GM19463 (cell line): ENCODE measurements around the gene TFB1M.
A peak's percentile ranks its signal among the peaks of the same experiment; 100 is the strongest.

Experiments
- ATAC-seq: cut with Tn5 transposase; IDR thresholded peaks from one replicate; pipeline ENCODE4 v1.9.1; 2021; ENCODE audit warnings: mild to moderate bottlenecking, moderate library complexity; ENCODE audit not compliant: unreplicated experiment

TFB1M gene

DNA sequence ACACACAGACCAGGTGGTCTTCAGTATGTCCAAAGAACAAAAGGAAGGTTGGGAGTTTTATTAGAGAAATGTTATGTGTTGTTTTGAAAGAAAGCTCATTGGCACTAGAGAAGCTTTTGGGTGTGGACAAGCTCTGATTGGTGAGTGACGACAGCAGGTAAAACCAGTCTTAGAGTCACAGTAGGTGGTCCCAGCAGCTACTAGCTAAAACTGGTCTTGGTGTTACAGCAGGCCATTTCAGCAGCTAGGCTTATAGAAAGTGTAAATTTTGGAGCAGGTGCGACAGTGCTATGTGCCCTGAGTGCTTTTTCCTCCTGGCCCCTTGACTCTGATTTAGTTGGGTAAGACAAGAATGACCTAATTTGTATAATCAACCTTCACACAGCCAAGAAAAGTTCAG is 46.9 kb downstream of the TFB1M start:
- no peak for ATAC-seq

DNA sequence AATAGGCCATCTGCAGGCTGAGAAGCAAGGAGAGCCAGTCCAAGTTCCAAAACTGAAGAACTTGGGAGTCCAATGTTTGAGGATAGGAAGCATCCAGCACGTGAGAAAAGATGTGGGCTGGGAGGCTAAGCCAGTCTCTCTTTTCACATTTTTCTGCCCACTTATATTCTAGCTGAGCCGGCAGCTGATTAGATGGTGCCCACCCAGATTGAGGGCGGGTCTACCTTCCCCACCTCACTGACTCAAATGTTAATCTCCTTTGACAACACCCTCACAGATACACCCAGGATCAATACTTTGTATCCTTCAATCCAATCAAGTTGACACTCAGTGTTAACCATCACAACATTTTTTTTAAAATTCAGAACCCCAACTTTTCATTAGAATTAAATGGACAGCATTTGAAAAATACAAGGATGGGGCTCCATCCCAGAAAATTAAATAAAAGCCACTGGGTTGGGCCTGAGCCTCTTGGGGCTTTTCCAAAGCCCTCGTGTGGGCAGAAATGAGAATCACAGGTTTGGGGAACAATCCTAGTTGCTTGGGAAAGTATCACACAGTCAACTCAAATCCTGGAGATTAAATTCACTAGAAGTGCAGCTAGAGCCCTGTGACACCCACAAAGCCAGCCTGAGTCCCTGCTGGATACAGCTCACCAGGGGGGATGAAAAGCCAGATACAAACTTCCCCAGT is 48.3 kb downstream of the TFB1M start:
- no peak for ATAC-seq

DNA sequence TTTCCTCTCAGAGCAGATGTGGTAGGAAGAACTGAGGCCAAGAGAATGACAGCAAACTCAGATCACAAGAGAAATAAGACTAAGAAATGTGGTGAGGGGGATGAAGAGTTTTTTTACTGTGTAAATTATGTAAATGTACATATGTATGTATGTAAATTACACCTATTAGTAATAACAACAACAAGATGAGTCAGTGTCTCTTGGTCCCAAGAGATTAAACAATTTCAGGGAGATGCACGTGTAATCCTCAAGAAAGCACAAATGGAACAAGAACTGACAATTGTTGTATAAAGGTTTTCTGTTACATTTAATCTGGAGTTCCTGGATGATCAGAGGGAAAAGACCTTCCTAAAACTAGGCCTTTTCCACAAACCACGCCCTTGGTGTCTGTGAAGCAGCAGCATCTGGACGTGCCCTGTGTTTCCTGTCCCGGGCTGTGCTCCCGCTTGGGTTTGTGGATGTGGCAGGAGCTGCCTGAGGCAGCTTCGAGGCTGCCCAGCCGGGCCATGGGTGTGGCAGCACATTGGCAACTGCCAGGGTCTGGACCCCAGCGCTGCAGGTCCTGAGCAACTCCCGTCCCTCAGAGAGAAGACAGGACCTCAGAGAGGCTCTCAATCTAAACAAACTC is 49.5 kb downstream of the TFB1M start:
- no peak for ATAC-seq

DNA sequence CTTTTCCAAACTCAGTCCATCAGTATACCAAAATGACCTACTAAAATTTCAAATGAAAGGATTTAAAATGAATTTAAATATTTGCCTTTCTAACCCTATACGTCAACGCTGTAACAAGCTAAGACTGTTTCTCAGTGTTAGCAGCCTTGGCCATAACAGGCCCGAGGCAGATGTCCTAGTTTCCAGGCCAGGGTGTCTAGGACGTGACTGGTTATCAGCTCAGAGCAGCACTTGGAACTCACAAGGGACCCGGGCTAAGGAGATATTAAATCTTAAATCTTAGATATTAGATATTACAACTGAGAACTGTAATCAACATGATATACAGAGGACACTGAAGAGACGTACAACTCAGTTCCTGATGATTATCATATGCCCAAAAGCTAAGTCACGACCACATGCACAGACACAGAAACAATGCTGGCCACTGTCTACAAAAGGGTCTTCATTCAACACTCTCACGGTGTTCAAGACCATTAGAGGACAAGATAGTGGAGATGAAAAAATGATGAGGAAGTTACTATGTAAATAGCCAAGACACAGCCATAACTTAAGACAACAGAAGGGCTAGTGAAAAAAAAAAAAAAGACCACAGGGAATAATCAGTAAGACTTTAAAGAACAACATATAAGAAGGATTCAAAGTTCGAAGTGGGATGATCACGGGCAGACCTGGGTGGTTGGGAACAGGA is 50.8 kb downstream of the TFB1M start, which contains the start of gene CLDN20:
CLDN20 (plus strand) TSS at position 641 of the 691 bp plus-strand sequence. CDS start 11,707 bp downstream, outside the sequence.
- no peak for ATAC-seq

DNA sequence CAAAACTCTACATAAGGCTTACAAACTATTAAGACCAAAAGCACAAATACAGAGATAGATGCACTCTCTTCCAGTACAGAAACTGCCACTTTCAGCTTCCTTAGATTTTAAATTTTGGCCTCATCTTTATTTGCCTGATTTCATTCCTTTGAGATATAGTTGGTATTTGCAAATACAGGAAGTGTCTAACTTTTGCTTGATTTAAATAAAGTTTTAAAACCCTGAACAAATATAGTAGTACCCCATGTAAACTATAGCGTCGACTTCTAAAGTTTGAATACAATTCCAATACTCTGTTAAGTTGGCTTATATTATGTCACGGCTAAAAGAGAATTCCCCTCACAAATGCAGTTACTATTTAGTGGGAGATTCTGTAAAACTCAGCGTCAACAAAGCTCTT is 51.6 kb downstream of the TFB1M start:
- no peak for ATAC-seq

DNA sequence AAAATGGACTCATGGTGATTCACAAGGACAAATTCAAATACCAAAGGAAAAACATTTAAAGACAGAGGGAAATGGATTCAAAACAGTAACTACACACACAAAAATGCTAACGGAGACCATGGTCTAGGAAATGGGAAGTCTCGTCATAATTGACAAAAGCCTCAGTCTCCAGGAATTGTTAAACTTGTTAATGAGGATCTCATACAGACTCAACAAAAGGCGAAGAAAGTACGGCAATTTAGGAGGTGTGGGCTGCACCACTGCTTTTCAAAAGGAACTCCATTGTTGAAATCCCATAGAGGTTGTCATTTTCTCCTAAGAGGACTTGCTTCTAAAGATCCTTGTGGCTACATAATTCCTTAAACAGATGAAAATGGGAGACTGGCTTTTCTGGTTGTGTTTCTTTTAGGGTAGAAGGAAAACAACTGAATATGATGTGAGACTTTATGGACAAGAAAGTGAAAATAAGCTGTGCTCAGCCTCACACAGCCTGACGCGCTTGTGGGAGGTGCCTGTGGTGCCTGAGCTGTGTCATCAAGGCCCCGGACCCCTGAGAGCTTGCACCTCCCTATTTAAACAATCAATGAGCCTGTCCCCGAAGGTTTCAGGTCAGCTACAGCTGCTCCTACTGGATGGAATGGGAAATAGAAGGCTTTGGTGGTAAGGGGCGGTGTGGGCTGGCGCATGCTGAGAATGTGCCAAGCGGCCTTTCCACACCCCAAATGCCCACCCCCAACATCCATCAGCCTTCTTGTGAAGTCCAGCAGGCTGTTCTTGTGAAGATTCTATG is 53.0 kb downstream of the TFB1M start:
- ATAC-seq, result no peak

DNA sequence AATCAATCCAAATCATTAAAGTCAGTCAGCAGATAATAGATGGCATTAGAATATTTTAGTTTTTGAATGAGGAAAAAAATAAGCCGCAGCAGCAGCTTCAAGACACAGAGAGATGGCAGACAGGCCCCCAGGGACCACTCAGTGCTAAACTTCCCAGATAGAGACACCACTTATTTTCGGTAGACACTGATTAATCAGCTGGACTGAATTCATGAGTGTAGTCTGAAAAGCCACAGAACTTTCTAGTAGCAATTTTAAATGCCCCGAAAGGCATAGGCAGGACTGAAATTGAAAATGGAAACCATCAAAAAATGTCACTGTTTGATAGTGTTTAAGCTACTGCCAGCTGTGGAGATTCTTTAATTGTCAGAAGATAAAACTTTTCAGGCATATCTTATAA is 53.6 kb downstream of the TFB1M start:
- peak; percentile 75 for ATAC-seq

DNA sequence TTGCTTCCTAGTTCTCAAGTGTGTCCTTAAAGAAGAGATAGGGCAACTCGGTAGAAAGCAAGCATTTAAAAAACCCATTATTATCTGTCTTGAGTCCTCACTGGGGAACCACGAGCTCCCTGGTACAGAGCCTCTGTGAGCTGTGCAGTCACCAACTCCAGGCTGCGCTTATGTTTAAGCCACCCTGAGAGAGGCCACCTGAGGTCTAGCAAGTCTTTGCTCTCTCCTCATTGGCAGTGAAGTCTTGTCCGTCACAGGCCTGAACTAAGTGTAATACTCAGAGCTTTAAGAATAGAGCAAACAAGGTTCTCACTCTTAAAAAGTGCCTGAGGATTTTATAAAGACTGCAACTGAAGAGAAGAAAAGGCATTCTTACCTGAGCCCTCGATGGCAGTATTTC is 54.4 kb downstream of the TFB1M start:
- ATAC-seq, result no peak

DNA sequence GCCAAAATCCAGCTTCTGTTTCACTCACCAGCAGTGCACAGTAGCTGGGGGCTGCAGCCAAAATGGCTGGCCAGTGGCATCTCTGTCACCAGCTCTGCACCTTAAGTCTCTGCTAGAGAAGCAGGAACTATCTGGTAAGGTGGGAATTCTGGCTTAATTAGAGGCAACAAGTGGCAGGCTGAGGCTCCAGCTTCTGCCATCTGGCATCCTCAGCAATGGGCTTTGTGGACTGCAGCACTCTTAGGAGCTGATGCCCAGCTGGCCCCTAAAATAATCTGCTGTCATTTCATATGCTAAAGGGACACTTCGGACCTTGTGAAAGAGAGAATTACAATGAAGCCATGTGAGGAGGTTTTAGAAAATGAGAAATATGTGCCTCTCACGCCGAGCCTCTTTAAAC is 55.1 kb downstream of the TFB1M start:
- no peak for ATAC-seq

DNA sequence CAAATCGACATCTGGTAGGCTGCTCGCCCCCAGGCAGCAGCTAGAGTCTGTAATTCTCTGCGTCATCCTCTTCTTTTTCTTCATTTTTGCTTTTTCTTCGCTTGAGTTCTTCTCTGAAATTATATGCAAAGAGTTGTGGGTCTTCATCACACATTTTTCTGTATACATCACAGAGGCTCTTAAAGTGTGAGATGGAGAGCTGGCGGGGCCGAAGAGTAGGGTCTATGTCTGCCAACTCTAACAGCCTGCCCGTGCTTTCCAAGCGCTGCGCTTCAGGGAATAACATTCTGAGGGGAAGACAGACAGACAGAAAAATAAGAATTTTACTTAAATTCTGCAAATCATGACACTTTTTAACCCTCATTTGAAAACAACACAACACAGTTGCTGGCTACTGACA is 56.5 kb downstream of the TFB1M start:
- no peak for ATAC-seq

DNA sequence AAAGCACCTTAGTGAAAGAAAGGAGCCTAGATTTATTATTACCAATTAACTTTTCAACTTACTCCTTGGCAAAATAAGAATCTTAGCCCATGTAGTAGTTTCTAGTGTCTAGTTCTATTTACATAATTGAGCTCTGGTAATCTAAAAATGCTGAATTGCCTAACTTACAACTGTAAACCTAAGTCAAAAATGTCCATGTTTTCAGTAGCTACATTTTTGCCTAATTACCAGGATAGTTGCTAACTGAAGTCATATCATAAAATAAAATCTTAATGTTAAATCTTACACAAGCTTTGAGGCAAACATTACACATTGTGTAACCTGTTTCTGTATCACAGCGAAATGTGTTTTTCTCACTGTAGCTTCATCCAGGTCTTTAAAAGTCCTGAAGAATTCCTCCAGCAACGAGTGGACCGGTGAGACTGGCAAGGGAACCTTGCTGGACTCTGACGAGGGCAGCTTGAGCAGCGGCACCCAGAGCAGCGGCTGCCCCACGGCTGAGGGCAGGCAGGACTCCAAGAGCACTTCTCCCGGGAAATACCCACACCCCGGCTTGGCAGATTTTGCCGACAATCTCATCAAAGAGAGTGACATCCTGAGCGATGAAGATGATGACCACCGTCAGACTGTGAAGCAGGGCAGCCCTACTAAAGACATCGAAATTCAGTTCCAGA is 58.0 kb downstream of the TFB1M start:
- no peak for ATAC-seq

DNA sequence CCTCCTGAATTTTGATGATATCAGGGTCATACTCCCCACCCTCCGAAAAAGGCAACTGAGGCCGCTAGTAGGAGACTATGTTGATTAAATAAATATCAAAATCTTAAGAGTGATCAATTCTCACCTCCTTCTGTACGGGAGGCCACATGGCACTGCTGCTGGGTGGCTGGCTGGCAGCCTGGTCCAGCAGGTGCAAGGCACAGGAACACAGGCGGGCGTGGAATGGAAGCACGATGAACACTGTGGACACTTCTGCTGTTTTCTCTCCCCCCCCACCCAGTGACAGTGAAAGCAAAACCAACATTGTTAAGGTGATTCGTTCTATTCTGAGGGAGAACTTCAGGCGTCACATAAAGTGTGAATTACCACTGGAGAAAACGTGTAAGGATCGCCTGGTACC is 60.1 kb downstream of the TFB1M start:
- ATAC-seq, result no peak

DNA sequence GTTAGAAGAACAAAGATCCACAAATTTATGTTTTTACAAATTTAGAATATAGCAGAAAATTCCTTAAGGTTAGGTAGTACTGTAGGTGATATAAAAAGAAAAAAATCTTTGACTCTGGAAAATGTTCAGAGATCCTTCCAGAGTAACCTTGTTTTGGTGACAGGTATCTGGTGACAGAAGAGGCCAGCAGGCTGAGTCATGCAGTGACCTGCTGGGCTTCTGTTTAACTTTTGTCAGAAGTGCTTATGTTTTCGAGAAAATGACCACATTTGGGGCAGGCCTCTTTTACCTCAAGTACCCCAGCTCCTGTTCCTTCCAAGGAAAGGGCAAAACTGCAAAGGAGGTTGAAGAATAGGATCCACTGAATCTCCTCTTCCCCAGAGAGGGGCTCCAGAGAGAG is 60.9 kb downstream of the TFB1M start:
- no peak for ATAC-seq

DNA sequence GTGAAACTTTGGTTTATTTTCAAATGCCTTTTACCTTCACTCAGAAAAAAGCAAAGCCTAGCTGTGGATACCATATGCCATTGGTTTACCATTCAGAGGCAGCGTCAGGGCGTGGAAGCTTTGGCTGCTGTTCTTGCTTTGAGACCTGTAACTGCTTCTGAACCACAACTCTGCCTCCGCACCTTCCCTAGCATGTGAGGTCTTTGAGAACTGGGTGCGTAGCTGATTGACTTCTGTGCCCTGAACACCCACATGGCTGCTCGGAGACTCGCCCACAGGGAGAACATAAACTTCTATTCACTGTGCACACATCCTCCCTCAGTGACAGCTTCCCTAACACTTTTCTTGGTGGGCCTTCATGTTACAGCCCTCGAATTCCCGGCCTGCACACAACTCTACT is 61.7 kb downstream of the TFB1M start:
- ATAC-seq, result no peak

DNA sequence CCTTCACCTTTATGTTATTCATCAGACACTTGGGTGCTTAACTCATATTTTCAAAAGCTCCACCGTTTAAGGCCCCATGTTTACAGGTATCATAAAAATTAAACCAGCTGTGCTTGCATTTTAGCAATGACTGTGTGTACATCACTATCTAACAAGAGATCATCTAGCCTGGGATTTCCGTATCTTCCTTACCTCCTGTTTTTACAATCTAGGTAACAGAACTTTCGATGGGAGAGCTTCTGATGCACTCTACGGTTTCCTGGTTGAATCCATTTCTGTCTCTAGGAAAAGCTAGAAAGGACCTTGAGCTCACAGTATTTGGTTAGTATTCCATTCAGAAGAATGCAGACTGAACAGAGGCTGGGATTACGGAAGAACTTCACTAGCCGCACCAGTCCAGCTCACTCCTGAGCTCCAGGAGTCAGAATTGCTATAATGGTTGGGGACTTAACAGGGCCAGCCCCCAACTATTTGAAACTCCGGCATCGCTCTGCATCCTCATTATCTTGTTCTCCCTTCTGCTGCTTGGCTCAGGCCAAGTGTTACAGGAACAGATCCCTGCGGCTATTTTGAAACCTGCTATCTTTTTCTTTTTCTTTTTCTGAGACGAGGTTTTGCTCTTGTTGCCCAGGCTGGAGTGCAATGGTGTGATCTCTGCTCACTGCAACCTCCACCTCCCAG is 63.4 kb downstream of the TFB1M start:
- ATAC-seq, result no peak

DNA sequence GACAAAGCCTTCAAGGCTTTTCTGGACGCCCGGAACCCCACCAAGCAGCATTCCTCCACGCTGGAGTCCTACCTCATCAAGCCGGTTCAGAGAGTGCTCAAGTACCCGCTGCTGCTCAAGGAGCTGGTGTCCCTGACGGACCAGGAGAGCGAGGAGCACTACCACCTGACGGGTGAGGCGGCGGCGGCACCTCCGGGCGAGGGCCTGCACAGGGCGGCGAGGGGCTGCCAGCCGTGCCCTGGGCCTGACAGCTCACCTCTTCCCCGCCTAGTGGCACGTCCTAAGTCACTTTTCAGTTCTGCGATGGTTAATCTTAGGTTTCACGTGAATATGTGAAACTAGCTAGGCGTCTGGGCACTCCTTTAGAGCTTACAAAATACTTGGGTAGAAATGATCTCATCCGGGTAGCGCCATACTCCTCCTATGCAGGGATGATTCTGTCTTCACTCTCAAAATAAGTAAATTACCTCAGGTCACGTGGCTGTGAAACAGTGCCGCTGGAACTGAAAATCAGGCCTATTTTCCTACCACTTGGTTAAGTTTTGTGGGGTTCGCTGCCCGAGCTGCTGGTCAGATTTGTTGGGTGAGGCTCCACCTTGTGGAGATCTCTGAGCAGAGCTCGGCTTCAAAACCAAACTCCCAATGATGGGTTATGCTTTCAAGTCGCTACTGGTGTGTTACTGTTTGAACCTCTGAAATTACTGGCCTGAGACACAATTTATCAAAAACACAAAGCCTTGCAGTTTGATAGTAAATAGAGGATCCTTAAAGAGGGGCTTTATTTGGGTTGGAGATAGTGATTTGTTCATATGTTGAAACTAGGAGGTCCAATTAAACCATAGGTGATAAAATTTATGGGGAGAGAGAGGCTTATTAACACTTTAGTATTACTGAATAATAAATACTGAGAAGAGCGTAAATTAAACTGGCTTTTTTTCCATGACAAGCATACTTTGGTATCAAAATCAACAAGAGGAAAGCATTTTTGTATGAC is 66.0 kb downstream of the TFB1M start:
- peak; percentile 78 for ATAC-seq

DNA sequence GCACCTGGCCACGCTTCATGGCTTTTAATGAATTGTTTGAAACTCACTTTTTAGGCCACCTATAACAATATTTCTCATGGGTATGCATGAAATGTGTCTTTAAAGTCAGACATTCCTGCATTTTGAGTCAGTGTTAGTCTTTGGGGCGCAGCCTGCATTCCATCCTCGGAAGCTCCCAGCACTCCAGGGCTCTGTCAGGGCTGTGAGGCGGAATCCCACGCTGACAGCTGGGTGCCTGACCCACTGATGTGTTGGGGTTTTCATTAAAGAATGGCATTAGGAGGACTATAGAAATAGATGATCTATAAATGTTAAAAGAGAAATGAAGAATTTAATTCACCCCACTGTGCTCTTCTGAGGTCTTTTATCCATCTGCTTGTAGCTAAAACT is 66.7 kb downstream of the TFB1M start:
- no peak for ATAC-seq

DNA sequence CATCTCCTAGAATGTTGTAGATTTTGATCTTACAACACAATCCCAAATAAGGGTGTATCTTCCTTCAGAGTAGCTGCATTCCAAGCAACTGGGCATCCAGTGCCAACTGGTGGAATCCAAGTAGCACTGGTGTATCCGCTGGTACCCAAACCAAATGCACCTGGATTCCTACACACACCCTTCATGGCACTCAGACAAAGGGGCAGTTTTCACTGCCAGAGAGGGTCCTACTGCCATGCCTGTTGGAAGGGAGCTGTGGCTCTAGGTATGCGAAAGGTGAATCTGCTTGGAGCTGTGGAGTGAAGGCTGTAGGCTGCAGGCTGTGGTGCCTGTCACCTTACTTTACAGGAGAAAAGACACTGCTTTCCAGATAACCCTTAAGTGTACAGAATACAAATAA is 67.5 kb downstream of the TFB1M start:
- no peak for ATAC-seq

DNA sequence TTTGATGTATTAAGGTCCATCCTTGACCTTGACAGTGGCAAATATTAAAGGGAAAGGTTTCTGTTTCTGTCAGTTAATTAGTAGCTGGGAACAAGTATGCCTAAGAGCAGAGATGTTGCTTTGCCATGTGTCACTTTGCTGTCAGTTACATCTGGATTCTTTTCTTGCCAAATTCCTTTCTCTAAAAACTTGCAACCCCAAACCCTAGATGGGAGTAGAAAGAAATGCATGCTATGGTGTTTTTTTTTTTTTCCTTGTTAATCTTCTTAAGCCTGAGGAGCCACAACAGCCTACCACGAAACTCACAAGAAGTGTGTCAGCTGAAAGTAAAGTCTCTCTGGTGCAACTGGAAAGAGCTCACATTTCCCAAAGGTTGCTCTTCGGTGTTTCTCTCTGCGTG is 68.5 kb downstream of the TFB1M start:
- no peak for ATAC-seq
